ENCODE measurements around the gene LRRC32. TPM values are rescaled to one million over a fixed set of nuclear protein-coding genes. Genes with fewer than 3 reads are reported as not detected.
A peak's percentile ranks its signal among the peaks of the same experiment; 100 is the strongest.

The LRRC32 gene
- total RNA-seq, 1 experiment from 2014 or later, result not detected

DNA sequence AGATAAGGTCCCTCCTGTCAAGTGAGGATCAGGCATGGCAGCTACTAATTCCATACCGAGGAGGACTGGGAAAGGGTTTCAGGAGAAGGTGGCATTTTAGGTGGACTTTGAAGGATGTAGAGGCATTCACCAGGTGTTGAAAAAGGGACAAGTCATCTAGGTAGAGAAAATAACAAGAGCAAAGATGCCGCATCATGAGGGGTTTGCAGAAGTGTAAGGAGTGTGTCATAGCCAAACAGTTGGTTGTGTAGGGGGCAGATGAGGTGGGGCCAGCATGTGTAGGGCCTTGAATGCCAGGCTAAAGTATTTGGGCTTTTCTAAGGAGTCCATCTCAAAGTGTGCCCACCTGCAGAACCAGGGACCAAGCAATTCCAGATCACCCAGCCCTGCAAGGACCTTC, 11.6 kb upstream of the LRRC32 start:
- DNase-seq (ENCODE audit: low spot score), result no peak

DNA sequence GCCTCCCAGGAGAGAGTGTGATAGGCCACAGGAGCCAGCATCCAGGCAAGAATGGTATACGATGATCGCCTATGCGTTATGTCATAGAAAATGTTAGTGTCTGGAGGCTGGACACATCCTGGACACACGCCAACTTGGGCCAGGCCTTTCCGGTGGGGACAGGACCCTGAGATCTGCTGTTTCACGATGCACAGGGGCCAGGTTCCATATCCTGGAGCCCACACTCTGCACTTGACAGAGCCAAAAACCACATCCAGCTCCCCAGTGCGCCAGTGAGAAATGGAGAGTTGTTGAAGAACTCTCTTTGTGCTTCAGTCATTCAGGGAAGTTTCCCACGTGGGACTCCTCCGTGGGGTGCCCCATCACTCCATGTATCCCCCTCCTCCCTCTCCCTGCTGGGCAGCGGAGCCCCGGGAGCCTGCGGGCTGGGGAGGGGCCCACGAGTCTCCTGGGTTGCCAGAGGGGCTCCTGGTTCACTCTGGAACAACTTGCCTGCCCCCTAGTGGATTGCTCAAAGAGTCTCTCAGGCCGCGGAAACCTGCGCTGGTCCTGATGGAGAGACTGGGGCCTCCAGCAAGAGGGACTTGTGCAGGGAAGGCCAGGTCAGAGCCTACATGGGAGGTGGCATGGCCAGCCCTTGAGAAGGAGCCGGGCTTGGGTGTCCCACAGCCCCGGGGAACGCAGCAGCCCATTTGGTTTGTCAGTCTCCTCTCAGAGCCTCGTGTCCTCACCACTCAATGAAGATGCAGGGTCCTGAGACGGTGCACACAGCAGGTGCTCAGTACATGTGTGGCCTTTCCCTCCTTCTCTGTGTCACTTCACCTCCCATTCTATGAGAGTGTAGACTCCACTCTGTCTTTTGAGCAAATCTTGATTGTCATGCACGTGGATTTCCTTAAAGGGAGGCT, 10.2 kb upstream of the LRRC32 start:
- DNase-seq (ENCODE audit: low spot score), result peak; percentile 88

DNA sequence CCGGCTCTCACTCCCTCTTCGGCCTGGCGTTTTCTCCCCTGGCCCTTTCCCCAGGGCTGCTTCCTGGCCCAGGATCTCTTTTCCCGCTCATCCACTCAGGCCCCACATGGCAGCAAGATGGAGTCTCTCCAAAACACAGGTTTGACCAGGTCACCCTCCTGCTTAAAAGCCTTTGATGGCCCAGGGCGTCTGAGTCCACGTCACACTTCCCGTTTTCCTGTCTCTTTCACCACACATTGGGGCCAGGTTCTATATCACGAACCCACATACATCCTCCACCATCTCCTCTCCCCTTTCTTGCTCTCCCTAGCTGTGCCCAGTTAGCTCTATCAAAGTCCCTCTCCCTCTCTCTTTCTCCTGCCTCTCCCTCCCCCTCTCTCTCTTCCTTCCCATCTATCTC, 7.8 kb upstream of the LRRC32 start:
- DNase-seq (ENCODE audit: low spot score), result no peak

DNA sequence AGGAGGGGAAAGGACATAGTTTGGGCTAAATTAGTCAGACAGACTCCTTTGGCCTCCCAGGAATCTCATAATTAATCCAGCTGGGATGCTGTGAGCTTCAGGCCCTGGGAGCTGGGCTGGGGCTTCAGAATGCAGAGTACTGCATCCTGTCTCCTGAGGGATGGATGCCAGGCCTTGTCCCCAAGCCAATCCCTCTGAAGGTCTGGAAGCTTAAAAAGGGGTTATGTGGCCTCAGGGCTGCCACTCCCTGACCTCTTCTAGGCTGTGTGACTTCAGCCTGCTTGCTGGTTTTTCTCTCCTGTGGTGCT, 6.9 kb upstream of the LRRC32 start:
- no peak for DNase-seq (ENCODE audit: low spot score)

DNA sequence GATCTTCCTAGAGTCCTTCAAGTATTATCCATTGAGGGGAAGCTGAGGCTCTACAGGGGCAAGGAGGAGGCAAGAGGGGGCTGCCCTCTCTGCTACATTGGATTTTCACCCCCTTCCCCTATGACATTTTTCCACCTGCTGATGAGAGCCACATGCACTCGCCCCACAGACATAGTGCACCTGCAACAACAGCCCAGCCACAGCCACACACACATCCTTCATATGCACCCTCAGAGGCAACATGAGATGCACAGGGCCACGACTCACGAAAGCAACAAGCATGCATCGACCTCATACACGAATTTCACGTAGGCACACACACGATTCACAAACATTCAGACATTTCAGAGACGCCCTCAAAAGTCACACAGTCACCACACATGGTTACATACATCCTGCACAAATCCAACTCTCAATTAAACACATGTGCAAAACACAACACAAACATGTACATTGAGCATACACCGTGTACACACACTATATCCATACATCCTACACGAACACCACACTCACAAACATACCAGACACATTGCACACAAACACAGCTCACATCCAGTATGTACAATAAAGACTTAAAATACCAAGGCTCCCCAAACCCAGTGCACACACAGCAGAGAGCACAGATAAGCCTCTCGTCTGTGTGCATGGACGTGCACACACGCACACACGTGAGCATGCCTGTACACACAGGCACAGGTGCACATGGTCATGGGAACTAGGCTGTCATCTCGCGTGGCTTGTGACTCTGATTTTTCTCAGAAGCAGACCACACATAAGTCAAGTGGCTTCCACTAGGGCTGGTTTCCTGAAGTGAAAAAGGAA, 6.3 kb upstream of the LRRC32 start:
- no peak for DNase-seq (ENCODE audit: low spot score)

DNA sequence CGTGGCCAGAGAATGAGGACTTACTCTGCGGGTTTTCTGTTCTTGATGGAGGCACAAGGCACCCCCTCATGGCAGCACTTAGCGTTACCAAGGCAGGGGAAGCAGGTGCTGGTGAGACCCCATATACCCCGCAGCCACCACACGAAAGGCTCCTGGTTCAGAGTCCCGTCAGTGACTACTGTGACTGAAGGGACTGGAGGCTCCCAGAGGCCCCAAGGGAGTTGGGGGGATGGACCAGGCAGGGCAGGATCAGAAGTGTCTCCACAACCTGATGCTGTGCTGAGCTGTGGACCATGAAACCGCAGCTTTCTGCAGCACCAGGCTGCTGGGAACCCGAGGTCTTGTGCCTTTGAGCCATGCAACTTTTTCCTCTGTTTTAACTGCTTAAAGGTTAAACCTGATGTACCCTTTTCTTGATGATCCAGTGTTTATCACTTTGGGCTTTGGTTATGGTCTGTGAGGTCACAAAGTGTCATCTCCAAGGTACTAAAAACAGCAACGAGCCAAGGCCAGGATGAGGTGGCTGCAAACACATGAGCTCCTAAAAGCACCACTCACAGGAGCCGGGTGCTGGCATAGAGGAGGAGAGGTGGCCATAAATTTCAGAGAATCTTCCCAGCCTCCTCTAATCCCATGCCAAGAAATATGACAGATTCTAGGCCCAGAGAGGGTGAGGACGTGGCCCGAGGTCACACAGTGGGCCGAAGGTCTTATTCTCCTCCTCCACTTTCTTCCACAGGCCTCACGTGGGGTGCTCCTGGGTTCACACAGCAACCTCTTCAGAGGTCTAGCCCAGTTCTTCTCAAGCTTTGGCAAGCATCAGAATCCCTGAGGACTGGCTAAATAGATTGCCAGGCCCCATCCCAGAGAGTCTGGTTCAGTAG, 4.2 kb upstream of the LRRC32 start:
- no peak for DNase-seq (ENCODE audit: low spot score)

DNA sequence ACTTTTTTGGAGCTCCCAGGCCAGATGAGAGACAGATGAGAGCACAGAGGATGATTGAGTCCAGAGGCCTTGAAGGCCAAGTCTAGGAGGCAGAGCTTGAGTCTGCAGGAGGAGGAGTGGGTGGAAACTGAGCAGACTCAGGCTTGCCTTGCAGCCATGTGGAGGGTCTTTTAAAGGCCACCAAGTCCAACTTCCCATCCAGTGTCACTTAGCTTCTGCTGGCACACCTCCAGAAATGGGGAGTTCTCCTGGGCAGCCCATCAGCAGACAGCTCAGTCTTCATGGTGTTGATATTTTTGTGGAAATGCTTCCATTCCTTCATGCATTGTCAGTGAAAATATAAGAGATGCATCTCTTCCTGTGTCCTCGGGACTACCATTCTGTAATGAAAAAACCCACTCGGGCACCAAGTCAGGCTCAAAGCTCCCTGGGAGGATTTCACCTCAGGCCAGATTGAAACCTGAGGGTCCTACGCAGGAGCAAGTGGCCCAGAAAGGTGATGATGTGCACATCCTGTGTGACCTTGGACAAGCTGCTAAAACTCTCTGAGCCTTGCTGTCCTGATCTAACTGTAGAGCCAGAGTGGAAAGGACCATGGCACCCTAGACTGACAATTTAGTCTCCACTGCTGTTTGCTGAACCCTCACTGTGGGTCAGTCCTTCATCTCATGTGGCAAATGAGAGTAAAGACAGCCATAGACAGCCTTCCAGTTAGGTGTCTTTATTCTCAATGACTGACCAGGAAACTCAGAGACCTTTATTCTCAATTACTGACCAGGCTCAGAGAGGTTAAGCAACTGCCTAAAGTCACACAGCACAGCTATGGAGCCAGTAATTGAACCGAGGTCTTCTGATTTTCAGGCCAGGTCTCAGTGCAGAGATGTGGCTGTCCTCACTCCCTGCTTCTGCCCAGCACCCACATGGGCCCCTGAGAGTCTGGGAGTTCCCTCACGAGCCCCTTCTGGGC, 2.9 kb upstream of the LRRC32 start:
- no peak for DNase-seq (ENCODE audit: low spot score)

DNA sequence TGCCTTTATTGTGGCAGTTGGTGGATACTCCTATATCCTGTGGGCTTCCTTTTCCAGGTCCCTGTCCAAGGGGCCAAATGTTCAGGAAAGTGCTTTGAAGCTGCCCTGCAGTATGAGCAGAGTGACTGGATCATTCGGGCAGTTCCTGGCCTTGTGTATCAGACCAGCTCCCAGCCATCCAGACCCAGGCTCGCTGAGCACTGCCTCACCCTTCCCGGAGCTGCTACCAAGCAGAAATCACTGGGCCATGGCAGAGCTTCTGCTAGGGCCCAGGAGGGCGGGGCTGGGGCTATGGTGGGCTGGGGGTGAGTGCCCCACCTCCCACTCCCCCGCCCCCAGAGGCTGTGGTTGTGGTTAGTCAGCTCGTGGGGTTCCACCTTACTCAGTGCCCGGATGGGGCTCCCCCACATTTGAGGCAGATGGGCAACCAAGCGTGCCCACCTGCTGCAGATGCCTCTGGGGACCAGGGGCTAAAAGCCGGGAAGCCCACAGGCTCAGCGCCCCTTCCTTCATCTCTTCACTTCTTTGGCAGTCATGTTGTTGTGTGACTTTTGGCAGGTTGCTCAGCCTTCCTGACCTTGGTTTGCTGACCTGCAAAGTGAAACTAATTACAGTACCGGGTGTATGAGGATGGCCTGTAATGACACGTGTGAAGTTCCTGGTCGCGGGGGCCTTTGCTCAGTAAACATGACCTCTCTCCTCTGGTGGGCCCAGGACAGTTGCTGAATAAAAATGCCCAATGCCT, 2.1 kb upstream of the LRRC32 start:
- no peak for DNase-seq (ENCODE audit: low spot score)

DNA sequence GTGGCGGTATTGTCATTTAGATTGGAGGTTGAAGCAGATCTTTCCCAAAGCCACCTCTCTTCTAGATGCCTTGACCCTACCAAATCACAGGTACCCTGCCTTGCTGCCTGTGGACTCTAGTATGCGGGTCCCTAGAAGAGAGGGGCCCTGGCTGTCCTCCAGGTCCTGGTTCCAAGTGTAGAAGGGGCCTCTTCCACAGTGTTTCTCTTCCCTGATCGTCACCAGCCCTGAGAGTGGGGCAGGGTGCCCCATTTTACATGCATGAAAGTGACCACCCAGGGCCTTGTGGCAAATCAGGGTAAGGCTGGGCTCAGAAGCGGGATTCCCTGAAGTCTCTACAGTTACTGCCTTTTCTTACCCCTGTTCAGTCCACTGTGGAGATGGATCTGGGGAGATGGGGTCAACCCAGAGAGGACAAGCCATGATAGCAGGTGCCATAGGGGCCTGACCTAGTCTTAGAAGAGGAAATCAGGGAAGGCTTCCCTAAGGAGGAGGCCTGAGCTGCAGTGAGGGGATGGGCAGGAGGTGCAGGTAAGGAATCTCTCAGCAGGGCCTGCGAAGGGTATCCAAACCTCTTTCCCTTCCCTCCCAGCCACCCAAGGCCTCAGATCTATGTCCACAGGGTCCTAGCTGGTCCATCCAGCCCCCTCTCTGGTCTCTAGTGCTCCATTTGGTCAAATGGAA, 1.2 kb upstream of the LRRC32 start:
- DNase-seq (ENCODE audit: low spot score), result no peak

DNA sequence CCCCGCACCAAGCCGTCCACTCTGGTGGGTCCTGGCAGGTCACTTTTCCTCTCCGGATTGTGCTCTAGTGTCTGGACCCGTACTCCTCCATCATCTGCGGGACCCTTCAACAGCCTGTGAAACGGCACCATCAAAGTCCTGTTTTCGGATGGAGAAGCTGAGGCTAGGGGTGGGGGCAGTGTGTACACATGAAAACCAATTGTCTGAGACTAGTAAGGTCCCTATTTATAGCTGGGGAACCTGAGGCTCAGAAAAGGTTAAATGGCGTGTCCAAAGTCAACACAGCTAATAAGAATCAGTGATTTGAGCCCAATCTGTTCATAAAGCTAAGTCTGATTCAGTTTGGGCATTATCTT, 668 bp upstream of the LRRC32 start:
- DNase-seq (ENCODE audit: low spot score), result no peak

DNA sequence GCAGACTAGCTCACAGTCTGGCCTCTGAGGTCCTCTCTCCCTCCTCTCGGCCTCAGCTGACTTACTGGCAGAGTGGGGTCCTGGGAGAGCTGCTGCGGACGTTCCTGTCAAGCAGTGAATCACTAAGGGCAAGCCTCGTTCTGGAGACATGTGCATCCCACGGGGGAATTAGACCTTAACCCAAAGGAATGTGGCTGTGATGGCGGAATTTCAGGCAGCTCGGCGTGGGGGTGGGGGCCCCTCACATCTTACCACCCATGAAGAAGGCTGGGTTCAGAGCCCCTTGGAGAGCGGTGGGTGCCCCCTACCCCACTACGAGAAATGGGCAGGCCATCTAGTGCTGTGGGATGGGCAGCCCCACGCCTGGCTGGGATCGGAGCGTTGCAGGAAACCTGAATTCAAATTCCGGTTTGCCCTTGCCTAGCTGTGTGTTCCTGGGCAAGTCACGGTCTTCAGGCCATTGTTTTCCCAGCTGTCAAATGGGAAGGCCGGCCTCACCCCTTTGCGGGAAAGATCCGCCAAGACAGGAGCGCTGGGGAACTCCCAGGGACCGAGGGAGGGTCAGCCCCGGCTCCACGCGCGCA, 554 bp downstream of the LRRC32 start:
- DNase-seq (ENCODE audit: low spot score), result no peak

DNA sequence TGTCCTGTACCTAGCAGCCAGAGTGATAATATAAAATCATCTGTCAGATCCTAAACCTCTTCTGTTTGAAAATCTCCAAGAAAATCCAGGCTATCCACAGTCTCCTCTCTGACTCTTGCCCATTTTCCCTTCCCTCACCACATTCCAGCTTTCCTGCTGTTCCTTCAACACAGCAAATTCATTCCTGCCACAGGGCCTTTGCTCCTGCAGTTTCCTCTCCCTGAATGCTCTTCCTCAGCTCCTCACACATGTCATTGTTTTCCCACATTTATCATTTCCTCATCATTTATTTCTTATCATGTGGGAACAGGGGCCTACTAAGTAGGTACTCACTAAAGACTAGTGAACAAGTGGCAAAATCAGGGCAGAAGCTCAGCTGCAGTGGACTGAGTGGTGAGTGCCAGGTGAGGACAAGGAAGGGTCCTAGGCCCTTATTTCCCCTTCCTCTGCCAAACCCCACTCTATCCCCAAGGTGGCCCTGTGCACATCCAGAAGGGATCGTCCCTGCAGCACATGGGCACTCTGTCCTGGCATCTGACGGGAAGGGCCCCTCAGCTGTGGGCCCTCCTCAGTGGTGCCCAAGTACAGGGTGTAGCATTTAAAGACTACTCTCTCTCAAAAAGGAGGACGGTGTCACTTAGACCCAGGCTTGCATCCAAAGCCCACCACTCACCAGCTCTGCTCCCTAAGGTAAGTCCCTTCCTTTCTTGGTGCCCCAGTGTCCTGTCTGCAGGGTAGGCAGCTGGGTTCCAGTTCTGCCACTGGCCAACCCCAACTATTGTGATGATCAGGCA, 2.0 kb downstream of the LRRC32 start:
- no peak for DNase-seq (ENCODE audit: low spot score)

DNA sequence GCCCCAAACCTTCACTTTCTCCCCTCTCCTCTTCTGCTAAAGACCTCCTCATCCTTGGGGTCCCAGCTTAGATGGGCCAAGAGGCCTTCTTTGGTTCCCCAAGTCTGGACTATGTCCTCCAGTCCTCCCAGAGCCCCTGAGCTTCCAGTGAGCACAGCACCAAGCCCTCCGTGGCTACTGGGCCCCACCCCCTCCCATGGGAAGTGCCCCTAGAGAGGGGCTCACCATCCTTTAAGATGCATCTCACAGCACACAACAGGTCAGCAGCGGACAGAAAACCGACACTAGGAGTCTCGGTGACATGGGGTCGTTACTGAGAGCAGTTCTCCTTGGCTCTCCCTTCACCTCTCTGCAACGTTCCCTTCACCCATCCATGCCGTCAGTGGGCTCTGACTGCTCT, 2.7 kb downstream of the LRRC32 start:
- DNase-seq (ENCODE audit: low spot score), result no peak

DNA sequence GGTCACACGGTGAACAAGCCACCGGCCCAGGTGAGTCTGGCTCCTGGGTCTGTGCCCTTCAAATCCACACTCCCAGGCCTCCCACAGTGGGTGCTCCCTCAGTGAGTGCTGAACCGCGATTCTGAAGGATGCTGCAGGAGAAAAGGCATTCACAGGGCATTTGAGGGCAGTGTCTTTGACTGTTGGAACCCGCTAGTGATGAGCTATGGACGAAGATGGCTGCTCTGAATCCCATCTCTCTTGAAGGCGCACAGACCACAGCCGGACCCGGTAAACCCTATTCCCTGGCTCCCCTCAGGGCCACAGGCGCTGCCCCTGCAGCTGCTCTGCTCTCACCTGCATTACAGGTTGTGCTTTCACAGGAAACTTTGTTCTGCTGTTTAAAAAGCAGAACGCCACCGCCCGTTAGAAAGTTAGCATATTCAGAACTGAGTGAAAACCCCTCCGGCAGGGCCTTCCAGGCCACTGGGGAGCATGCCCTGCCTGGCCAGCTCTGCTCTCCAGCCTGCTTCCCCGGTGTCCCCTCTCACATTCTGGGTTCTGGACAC, 3.2 kb downstream of the LRRC32 start:
- DNase-seq (ENCODE audit: low spot score), result no peak

DNA sequence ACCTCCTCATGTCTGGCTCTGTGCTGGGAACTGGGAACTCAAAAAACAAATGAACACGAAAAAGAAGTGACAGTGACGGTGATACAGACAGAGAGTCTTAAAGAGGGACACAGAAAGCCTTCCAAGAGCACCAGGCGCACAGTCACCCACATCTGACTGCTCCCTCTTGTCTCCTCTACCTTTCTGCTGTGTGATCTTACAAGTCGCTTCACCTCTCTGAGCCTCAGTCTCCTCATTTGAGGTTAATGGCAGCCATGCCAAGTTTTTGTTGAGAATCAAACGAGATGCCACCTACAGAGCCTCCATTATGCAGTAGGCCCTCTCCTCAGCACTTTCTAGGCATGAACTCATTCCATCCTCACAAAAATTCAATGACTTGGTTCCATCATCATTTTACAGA, 3.7 kb downstream of the LRRC32 start:
- DNase-seq (ENCODE audit: low spot score), result no peak

DNA sequence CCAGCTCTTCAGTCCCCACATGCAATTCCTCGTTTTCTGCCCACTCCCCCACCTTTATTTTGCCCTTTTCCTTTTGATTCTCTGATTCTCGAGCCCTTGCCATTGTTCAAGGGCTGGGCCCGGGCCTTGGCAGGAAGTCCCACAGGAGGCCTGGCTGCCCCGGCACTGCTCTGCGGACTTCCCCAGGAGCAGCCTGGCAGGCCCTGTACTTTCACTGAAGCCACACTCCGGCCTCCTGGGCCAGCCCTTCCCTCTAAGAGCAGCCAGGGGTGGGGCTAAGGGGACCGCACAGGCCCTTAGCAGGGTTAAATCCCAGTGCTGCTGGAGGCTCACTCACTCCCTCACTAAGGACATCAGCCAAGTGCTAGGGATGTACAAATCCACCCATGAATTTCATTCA, 4.1 kb downstream of the LRRC32 start:
- DNase-seq (ENCODE audit: low spot score), result no peak

DNA sequence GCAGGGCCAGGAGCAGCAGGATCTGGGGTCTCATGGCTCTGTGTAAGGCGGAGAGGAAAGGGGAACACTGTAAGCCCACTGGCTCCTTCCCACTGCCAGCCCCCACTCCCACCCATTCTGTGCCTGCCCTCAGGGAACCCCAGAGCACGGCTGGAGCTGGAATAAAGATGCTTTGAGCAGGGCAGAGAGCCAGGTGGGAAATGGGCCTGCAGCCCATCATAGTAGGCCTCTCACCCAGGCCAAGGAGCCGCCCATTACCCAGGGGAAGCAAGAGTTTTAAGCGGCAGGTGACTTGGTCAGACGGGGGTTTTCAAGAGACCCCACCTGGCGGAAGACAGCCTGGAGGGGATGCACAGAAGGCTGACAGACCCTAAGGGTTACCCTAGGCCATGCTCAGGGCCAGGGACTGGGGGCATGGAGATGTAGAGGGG, 4.6 kb downstream of the LRRC32 start:
- no peak for DNase-seq (ENCODE audit: low spot score)

DNA sequence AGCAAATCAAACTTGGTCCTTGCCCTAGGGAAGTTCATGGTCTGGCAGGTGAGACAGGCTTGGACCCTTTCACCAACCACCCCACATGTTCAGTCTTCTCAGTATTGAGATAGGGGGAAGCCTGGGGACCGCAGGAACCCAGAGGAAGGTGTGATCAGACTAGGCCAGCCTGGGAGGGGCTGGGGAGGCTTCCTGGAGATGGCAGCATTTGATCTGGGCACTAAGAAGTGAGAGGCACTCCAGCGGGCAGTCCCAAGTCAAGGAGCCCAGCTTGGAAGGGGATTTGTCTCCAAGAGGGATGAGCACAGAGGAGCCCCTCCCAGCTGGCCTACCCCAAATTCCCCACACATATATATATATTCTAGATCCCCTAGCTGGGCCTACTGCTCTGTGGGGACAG, 5.4 kb downstream of the LRRC32 start:
- DNase-seq (ENCODE audit: low spot score), result no peak
